Colonic mucosa (tissue), 4 donors: ENCODE data around the gene EEFSEC. TPM values are rescaled to one million over a fixed set of nuclear protein-coding genes. Genes with fewer than 3 reads are reported as not detected.

Experiments used
- DNase-seq: peaks from one replicate; pipeline ENCODE4 v3.0.0-alpha.2; 2020
- H3K27ac ChIP-seq: fragments of 200-600 bp; one replicate; pipeline ENCODE4 v1.8.0; 2021
- H3K27me3 ChIP-seq: fragments of 200-600 bp; one replicate; pipeline ENCODE4 v1.8.0; 2021
- H3K36me3 ChIP-seq: fragments of 200-600 bp; one replicate; pipeline ENCODE4 v1.8.0; 2021
- H3K4me1 ChIP-seq: fragments of 200-600 bp; one replicate; pipeline ENCODE4 v1.8.0; 2021; ENCODE audit warnings: mild to moderate bottlenecking
- H3K4me3 ChIP-seq: fragments of 200-600 bp; one replicate; pipeline ENCODE4 v1.8.0; 2021
- H3K9ac ChIP-seq, 2 donors: one replicate each; pipeline ENCODE4 v1.7.0; 2013; ENCODE audit warnings: control low read depth in 2 of 2, low read depth in 2 of 2, low read length in 2 of 2
- H3K9me3 ChIP-seq: fragments of 200-600 bp; one replicate; pipeline ENCODE4 v1.8.0; 2021
- CTCF ChIP-seq: fragments of 200-600 bp; IDR thresholded peaks from one replicate; pipeline ENCODE4 v1.8.0; 2022; ENCODE audit warnings: antibody characterized with exemption, mild to moderate bottlenecking
- intact Hi-C: fragments of 100-400 bp; cut with DNase I; formaldehyde crosslinking; loops from one replicate; pipeline ENCODE4 v1.14.1; 2022
- total RNA-seq, 2 donors: library from RNA; stranded (reverse); fragmentation: NEBNext Ultra II Directional in 1 of 2; extraction: Animal tissue kit (Norgen Biotek cat#: 25700) in 1 of 2; gene quantifications; one replicate each; pipeline ENCODE4 v1.2.1, GENCODE V29; 2021
- donor health status: healthy.
- donor health status: DM: no; HTN: no; CAD: no.
- donor health status: DM: no; HTN: no; CAD: no.

The EEFSEC gene
- total RNA-seq, 2 donors from 2014 or later: 8.6 to 16.6 TPM

- H3K27ac ChIP-seq: no peak overlapping the region
- H3K4me1 ChIP-seq: no peaks in the 10 kb centered on the region
- H3K9me3 ChIP-seq: no peaks in the 10 kb centered on the region
- no peak overlapping the region for H3K9ac ChIP-seq
- DNase-seq: no peak
- TF ChIP-seq CTCF: no peak
- no peaks in the 10 kb centered on the region for H3K36me3 ChIP-seq
- intact Hi-C loops: loop anchor here (5.0 kb wide), 1 partner anchor 76 kb away; no protein-coding TSS in a partner anchor
- H3K4me3 ChIP-seq: no peak overlapping the region
- H3K27me3 ChIP-seq: no peaks in the 10 kb centered on the region
Observed at GRCh38 chr3:128421439-128421836, 268.2 kb downstream of the EEFSEC start.

GRCh38 chr3:128421966-128422365 is 268.7 kb downstream of the EEFSEC start:
- intact Hi-C loops: loop anchor here (5.0 kb wide), 1 partner anchor 75 kb away; no protein-coding TSS in a partner anchor
- Histone ChIP-seq H3K27me3 (no peaks in the 10 kb centered on the region), H3K36me3 (no peaks in the 10 kb centered on the region), H3K9ac (no peak overlapping the region), H3K4me1 (peaks cover 3% of the 10 kb centered on the region), H3K27ac (no peak overlapping the region), H3K4me3 (no peak overlapping the region), H3K9me3 (no peaks in the 10 kb centered on the region)
- DNase-seq: no peak
- TF ChIP-seq CTCF: no peak

GRCh38 chr3:128422762-128423524 is 269.7 kb downstream of the EEFSEC start:
- no peaks in the 10 kb centered on the region for H3K36me3 ChIP-seq
- no peak overlapping the region for H3K9ac ChIP-seq
- intact Hi-C loops: loop anchor here (5.0 kb wide), 1 partner anchor 74 kb away; no protein-coding TSS in a partner anchor
- H3K4me3 ChIP-seq: no peak overlapping the region
- TF ChIP-seq CTCF: no peak
- no peaks in the 10 kb centered on the region for H3K9me3 ChIP-seq
- H3K4me1 ChIP-seq: peaks cover 3% of the 10 kb centered on the region
- H3K27ac ChIP-seq: no peak overlapping the region
- no peaks in the 10 kb centered on the region for H3K27me3 ChIP-seq
- no peak for DNase-seq

GRCh38 chr3:128423525-128424147 is 270.4 kb downstream of the EEFSEC start:
- no peak for DNase-seq
- no peak overlapping the region for H3K27ac ChIP-seq
- H3K4me1 ChIP-seq: peaks cover 3% of the 10 kb centered on the region
- H3K4me3 ChIP-seq: no peak overlapping the region
- H3K36me3 ChIP-seq: no peaks in the 10 kb centered on the region
- no peak overlapping the region for H3K9ac ChIP-seq
- intact Hi-C loops: loop anchor here (5.0 kb wide), 1 partner anchor 74 kb away; no protein-coding TSS in a partner anchor
- H3K9me3 ChIP-seq: no peaks in the 10 kb centered on the region
- H3K27me3 ChIP-seq: no peaks in the 10 kb centered on the region
- no peak for TF ChIP-seq CTCF

- Histone ChIP-seq H3K9me3 (no peaks in the 10 kb centered on the region), H3K4me1 (peaks cover 3% of the 10 kb centered on the region), H3K27ac (no peak overlapping the region), H3K27me3 (no peaks in the 10 kb centered on the region), H3K36me3 (no peaks in the 10 kb centered on the region), H3K4me3 (no peak overlapping the region), H3K9ac (no peak overlapping the region)
- TF ChIP-seq CTCF: no peak
- DNase-seq: no peak
- intact Hi-C loops: loop anchor here (5.0 kb wide), 3 partner anchors 73 to 183 kb away; no protein-coding TSS in a partner anchor
Observed at GRCh38 chr3:128424508-128425069, 271.3 kb downstream of the EEFSEC start.
